PC-9 (cell line): ENCODE measurements around the gene PORCN.

Experiments used
- EZH2 ChIP-seq: fragments of 200-600 bp; sonication (generic); IDR thresholded peaks from 2 replicates; pipeline ENCODE4 v1.8.0; 2017; ENCODE audit warnings: antibody characterized with exemption, low read depth
- TF ChIP-seq, protein P1 (sequence below): fragments of 200-600 bp; sonication (generic); conservative IDR thresholded peaks from 2 replicates; pipeline ENCODE4 v1.6.1; 2017; ENCODE audit warnings: mixed run types, antibody characterized with exemption, mild to moderate bottlenecking, moderate library complexity

DNA sequence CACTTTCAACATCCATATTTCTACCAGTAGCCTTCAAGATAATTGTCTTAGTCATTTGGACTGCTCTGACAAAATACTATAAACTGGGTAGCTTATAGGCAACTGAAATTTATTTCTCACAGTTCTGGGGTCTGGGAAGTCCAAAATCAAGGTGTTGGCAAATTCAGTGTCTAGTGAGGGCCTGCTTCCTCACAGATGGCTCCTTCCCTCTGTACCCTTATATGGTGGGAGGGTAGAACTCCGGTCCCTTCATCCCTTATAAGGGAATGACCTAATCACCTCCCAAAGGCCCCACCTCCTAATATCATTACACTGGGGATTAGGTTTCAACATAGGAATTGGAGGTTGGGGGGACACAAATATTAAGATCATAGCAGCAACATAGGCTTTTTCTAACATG lies 23.4 kb downstream of the PORCN start:
- TF ChIP-seq, protein P1, sequence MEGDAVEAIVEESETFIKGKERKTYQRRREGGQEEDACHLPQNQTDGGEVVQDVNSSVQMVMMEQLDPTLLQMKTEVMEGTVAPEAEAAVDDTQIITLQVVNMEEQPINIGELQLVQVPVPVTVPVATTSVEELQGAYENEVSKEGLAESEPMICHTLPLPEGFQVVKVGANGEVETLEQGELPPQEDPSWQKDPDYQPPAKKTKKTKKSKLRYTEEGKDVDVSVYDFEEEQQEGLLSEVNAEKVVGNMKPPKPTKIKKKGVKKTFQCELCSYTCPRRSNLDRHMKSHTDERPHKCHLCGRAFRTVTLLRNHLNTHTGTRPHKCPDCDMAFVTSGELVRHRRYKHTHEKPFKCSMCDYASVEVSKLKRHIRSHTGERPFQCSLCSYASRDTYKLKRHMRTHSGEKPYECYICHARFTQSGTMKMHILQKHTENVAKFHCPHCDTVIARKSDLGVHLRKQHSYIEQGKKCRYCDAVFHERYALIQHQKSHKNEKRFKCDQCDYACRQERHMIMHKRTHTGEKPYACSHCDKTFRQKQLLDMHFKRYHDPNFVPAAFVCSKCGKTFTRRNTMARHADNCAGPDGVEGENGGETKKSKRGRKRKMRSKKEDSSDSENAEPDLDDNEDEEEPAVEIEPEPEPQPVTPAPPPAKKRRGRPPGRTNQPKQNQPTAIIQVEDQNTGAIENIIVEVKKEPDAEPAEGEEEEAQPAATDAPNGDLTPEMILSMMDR, result no peak
- TF ChIP-seq EZH2, result no peak
